ENCODE results near the gene RIPK1.
"Not testable (repeated sequence)": the region's sequence is repeated elsewhere in the genome, so short reads cannot be mapped to it uniquely, and the experiment has no call there.

RIPK1 gene

DNA sequence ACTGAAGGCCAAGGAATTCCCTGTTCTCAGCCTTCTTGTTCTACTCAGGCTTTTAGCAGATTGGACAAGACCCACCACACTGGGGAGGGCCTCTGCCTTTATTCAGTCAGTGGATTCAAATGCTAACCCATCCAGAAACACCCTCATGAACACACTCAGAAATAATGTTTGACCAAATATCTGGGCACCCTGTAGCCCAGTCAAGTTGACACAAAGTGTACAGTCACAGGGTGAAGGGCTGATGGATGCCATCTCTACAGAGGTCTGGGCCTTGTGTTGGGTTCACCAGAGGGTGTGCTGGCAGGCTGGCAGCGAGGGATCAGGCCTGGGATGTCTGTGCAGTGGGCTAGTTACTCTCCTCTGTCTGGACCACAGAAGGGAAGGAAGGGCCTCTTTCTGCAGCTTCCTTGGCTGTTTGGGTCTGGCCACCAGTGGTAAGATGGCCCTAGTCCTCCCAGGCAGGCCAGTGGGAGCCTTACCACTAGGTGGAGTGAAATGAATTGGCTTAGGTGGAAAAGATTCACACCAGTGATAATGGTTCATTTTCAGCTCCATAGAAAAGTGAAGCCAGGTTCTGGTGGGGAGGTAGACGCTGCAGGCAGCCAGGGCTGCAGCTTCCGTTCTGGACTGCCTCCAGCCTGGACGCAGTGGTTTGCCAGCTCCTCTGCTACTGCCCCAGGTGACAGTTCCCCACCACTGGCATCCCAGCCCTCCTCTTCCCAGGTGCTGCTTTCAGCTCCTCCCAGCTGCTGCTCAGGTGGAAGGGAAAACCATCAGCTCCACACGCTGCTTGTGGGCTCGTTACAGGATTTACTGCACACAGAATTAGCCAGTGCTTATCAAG is 79.8 kb downstream of the RIPK1 start:
- no peaks in the 10 kb centered on the region for H3K9me2 ChIP-seq (replicated peaks; ENCODE audit: insufficient read depth, low read length)
- no peaks in the 10 kb centered on the region for H3K9me3 ChIP-seq (ENCODE audit: insufficient read depth, low read length)
- peaks cover 3% of the 10 kb centered on the region; the same call in 1 of the 2 replicates for H3F3A ChIP-seq (ENCODE audit: insufficient read depth)
- no peaks in the 10 kb centered on the region for H3K79me2 ChIP-seq (ENCODE audit: insufficient read depth, low read length)
- H3K27ac ChIP-seq (ENCODE audit: low read depth, low read length), result no peak overlapping the region
- H3K9ac ChIP-seq (ENCODE audit: low read length), result no peak overlapping the region
- H2AFZ ChIP-seq (ENCODE audit: low read depth, low read length, severe bottlenecking), result no peak overlapping the region
- H3K36me3 ChIP-seq (ENCODE audit: low read length), result peaks cover 2% of the 10 kb centered on the region; the same call in 1 of the 2 replicates
- no peak overlapping the region for H3K4me3 ChIP-seq (ENCODE audit: insufficient read depth, low read length, poor library complexity, severe bottlenecking)
- H3K4me2 ChIP-seq (ENCODE audit: low read depth, low read length, poor library complexity, severe bottlenecking), result no peak overlapping the region
- TF ChIP-seq, protein P1, sequence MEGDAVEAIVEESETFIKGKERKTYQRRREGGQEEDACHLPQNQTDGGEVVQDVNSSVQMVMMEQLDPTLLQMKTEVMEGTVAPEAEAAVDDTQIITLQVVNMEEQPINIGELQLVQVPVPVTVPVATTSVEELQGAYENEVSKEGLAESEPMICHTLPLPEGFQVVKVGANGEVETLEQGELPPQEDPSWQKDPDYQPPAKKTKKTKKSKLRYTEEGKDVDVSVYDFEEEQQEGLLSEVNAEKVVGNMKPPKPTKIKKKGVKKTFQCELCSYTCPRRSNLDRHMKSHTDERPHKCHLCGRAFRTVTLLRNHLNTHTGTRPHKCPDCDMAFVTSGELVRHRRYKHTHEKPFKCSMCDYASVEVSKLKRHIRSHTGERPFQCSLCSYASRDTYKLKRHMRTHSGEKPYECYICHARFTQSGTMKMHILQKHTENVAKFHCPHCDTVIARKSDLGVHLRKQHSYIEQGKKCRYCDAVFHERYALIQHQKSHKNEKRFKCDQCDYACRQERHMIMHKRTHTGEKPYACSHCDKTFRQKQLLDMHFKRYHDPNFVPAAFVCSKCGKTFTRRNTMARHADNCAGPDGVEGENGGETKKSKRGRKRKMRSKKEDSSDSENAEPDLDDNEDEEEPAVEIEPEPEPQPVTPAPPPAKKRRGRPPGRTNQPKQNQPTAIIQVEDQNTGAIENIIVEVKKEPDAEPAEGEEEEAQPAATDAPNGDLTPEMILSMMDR (IDR thresholded peaks at IDR 0.05; ENCODE audit: insufficient read depth, low read length, poor library complexity, severe bottlenecking), result no peak
- TF ChIP-seq EZH2phosphoT487 (conservative IDR thresholded peaks at IDR 0.05; ENCODE audit: low read length), result no peak
- H3K27me3 ChIP-seq (ENCODE audit: low read length), result no peaks in the 10 kb centered on the region
- H4K20me1 ChIP-seq (ENCODE audit: low read depth, low read length), result no peaks in the 10 kb centered on the region

DNA sequence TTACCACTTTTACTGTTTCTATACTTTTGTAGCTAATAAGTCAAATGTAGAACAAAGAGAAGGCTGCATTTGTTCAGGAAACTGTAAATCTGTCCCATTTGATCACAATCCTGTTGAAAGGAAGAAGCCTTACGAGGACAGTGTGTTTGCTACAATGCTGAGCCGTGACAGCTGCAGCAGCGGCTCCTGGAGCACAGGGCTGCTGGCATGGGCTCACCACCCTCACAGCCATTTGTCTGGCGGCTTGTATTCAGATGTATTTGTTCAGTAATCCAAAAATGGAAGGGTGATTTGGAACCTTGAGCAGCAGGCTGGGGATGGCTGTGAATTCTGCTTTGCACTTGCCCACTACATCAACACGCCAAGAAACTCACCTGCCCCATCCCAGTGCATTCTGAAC is 83.4 kb downstream of the RIPK1 start:
- Histone ChIP-seq H3K4me2 (ENCODE audit: low read depth, low read length, poor library complexity, severe bottlenecking) (no peak overlapping the region), H3K36me3 (ENCODE audit: low read length) (peaks cover 6% of the 10 kb centered on the region; the same call in 1 of the 2 replicates)

DNA sequence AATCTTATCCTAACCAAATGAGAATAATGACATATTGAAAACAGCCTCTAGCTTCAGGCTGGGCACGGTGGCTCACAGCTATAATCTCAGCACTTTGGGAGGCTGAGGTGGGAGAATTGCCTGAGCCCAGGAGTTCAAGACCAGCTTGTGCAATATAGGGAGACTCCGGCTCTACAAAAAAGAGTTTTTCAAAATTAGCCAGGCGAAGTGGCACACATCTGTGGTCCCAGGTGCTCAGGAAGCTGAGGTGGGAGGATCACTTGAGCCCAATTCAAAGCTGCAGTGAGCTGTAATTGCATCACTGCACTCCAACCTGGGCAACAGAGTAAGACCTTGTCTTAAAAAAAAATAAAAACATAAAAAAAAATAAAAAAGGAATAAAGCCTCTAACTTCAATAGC is 84.4 kb downstream of the RIPK1 start:
- Histone ChIP-seq H3K9ac (ENCODE audit: low read length) (no peak overlapping the region), H3K27me3 (ENCODE audit: low read length) (no peaks in the 10 kb centered on the region), H3K9me3 (ENCODE audit: insufficient read depth, low read length) (no peaks in the 10 kb centered on the region), H3K27ac (ENCODE audit: low read depth, low read length) (peak overlapping the region; percentile 8; the same call in 1 of the 2 replicates), H3K79me2 (ENCODE audit: insufficient read depth, low read length) (no peaks in the 10 kb centered on the region), H2AFZ (ENCODE audit: low read depth, low read length, severe bottlenecking) (no peak overlapping the region), H3K4me3 (ENCODE audit: insufficient read depth, low read length, poor library complexity, severe bottlenecking) (no peak overlapping the region), H3K9me2 (replicated peaks; ENCODE audit: insufficient read depth, low read length) (no peaks in the 10 kb centered on the region), H4K20me1 (ENCODE audit: low read depth, low read length) (no peaks in the 10 kb centered on the region), H3K36me3 (ENCODE audit: low read length) (peaks cover 6% of the 10 kb centered on the region; the same call in 1 of the 2 replicates), H3K4me2 (ENCODE audit: low read depth, low read length, poor library complexity, severe bottlenecking) (no peak overlapping the region), H3F3A (ENCODE audit: insufficient read depth) (peaks cover 4% of the 10 kb centered on the region; the same call in 1 of the 2 replicates)
- TF ChIP-seq, protein P1 (IDR thresholded peaks at IDR 0.05; ENCODE audit: insufficient read depth, low read length, poor library complexity, severe bottlenecking), result no peak
- no peak for TF ChIP-seq EZH2phosphoT487 (conservative IDR thresholded peaks at IDR 0.05; ENCODE audit: low read length)

More for the DNA sequence above, 83.4 kb downstream of the RIPK1 start:
- Histone ChIP-seq H3K27me3 (ENCODE audit: low read length) (no peaks in the 10 kb centered on the region), H3K9me2 (replicated peaks; ENCODE audit: insufficient read depth, low read length) (no peaks in the 10 kb centered on the region), H3K79me2 (ENCODE audit: insufficient read depth, low read length) (no peaks in the 10 kb centered on the region), H2AFZ (ENCODE audit: low read depth, low read length, severe bottlenecking) (no peak overlapping the region), H3F3A (ENCODE audit: insufficient read depth) (peaks cover 4% of the 10 kb centered on the region; the same call in 1 of the 2 replicates), H4K20me1 (ENCODE audit: low read depth, low read length) (no peaks in the 10 kb centered on the region), H3K4me3 (ENCODE audit: insufficient read depth, low read length, poor library complexity, severe bottlenecking) (no peak overlapping the region), H3K9ac (ENCODE audit: low read length) (no peak overlapping the region), H3K27ac (ENCODE audit: low read depth, low read length) (no peak overlapping the region), H3K9me3 (ENCODE audit: insufficient read depth, low read length) (no peaks in the 10 kb centered on the region)
- no peak for TF ChIP-seq EZH2phosphoT487 (conservative IDR thresholded peaks at IDR 0.05; ENCODE audit: low read length)
- TF ChIP-seq, protein P1 (IDR thresholded peaks at IDR 0.05; ENCODE audit: insufficient read depth, low read length, poor library complexity, severe bottlenecking), result no peak

DNA sequence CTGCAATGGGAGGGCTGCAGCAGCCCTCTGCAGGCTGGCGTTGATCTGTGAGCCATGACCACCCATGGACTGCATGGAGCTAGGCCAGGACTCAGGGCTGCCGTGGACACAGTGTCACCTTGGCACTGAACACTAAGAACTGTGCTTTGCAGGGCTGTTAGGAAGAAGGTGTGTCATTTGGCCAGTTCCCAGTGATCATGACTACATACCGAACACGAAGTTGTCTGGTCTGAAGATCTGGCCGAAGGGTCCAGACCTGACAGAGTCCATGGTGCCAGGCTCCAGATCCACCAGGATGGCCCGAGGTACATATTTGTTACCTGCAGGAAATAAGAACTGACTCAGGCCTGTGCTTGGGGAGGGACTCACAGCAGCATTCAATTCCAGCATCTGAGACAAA is 87.1 kb downstream of the RIPK1 start:
- not testable (repeated sequence) for H3K9me2 ChIP-seq (replicated peaks; ENCODE audit: insufficient read depth, low read length); H2AFZ ChIP-seq (ENCODE audit: low read depth, low read length, severe bottlenecking); H3K27ac ChIP-seq (ENCODE audit: low read depth, low read length); H4K20me1 ChIP-seq (ENCODE audit: low read depth, low read length); H3K9ac ChIP-seq (ENCODE audit: low read length); H3K4me2 ChIP-seq (ENCODE audit: low read depth, low read length, poor library complexity, severe bottlenecking); H3K4me3 ChIP-seq (ENCODE audit: insufficient read depth, low read length, poor library complexity, severe bottlenecking); H3K36me3 ChIP-seq (ENCODE audit: low read length); H3K79me2 ChIP-seq (ENCODE audit: insufficient read depth, low read length); H3K27me3 ChIP-seq (ENCODE audit: low read length); H3K9me3 ChIP-seq (ENCODE audit: insufficient read depth, low read length)
- peaks cover 19% of the 10 kb centered on the region for H3F3A ChIP-seq (ENCODE audit: insufficient read depth)

DNA sequence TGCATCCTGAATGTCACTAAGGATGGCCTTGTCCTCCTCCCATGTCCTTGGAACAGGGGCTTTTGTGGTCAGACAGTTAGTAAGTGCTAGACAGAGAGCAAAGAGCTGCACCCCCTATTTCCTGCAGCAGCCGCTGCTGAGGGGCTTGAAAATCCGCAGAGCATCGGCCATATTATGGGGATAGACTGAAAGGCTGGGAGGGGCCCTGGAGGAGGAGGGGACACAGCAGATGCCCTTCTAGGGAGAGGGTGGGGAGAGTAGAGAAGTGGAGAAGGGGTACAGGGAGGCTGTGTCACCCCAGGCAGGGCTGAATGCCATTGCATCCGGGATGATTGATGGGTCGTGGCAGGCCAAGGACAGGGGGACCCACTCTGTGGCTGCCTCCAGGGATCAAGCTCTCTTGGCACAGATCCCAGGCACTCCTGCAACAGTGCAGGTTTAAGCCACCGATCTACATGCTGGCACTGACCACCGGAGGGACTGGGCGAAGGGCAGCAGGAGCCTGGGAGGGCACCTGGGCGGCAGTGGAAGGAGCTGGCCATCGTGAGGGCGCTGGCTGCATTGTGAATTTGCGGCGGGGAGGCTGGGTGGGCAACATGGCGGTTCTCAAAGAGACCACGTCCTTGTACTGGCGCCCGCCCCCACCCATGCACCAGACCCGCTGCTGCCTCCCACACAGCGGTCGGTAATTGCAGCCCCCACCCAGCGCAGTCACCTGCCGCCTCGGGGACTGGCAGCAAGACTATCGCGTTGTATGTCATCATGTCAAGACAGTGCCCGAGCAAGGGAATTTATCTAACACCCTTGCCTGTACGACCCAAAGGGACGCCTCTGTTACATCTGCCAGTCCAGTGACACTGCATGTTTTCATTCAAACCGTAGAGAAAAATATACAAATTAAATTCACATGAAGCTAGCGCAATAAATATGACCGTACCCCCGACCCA is 88.2 kb downstream of the RIPK1 start:
- H4K20me1 ChIP-seq (ENCODE audit: low read depth, low read length); H3K9me2 ChIP-seq (replicated peaks; ENCODE audit: insufficient read depth, low read length); H3K36me3 ChIP-seq (ENCODE audit: low read length); H3K27ac ChIP-seq (ENCODE audit: low read depth, low read length); H3K9me3 ChIP-seq (ENCODE audit: insufficient read depth, low read length); H3K79me2 ChIP-seq (ENCODE audit: insufficient read depth, low read length); H3K27me3 ChIP-seq (ENCODE audit: low read length): not testable (repeated sequence)
- Histone ChIP-seq H2AFZ (ENCODE audit: low read depth, low read length, severe bottlenecking) (peak overlapping the region; percentile 97), H3K4me2 (ENCODE audit: low read depth, low read length, poor library complexity, severe bottlenecking) (peak overlapping the region; percentile 88), H3F3A (ENCODE audit: insufficient read depth) (peaks cover 29% of the 10 kb centered on the region), H3K9ac (ENCODE audit: low read length) (peak overlapping the region; percentile 75), H3K4me3 (ENCODE audit: insufficient read depth, low read length, poor library complexity, severe bottlenecking) (peak overlapping the region; percentile 91)

All from SU-DHL-6 (cell line).